ENCODE data around the gene NRBP1. TPM values are rescaled to one million over a fixed set of nuclear protein-coding genes. Genes with fewer than 3 reads are reported as not detected.

Gene NRBP1
- total RNA-seq, 1 experiment from 2014 or later: 140 TPM

DNA sequence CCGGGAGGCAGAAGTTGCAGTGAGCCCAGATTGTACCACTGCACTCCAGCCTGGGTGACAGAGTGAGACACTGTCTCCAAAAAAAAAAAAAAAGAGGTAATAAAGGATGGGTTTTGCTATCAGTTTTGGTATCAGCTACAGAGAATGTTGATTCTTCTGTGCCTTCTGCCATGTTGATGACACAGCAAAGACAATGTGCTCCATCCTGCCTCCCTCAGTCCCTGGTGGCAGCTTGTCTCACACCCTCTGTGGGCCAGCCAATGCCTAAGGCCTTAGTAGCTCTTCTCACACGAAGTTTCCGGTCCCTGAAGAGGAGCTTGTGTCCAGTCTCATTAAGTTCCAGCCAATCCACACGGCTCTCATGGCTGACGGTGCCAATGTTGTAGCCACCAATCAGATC lies 43.5 kb downstream of the NRBP1 start:
- 0 out of 7 replicates have a peak overlapping the region, but pooled peaks of 1 of the 3 experiments have one; percentile 15 for H3K27ac Mint-ChIP-seq

More for the DNA sequence above, 43.5 kb downstream of the NRBP1 start:
- Mint-ChIP-seq H3K9me3 (no peaks in the 10 kb centered on the region), H3K36me3 (ENCODE audit: insufficient read depth in 1 of 3, low read depth in 3 of 3) (peaks cover 7 to 20% (median 10%) of the 10 kb centered on the region in 3 experiments; a peak in 6 of 7 replicates), H3K27me3 (ENCODE audit: low read depth) (no peaks in the 10 kb centered on the region), H3K4me3 (no peak overlapping the region), H3K4me1 (no peaks in the 10 kb centered on the region)
- Histone ChIP-seq H3K79me1 (ENCODE audit: insufficient read depth, low read depth, low read length, poor library complexity, severe bottlenecking) (no peaks in the 10 kb centered on the region), H2BK120ac (ENCODE audit: low read depth, low read length, poor library complexity, severe bottlenecking) (no peak overlapping the region), H3T11ph (ENCODE audit: low read length) (no peak overlapping the region), H4K91ac (ENCODE audit: insufficient read length, low read depth, low read length) (no peak overlapping the region), H4K5ac (ENCODE audit: insufficient read length, low read depth, low read length) (no peak overlapping the region), H3K4ac (ENCODE audit: low read depth, low read length) (no peak overlapping the region), H3K56ac (ENCODE audit: insufficient read length, low read depth, low read length) (no peak overlapping the region), H2BK12ac (ENCODE audit: insufficient read length, low read depth, low read length) (no peak overlapping the region), H3K9ac (ENCODE audit: extremely low read depth, insufficient read length, low read length) (no peak overlapping the region), H2BK20ac (ENCODE audit: low read depth, low read length, poor library complexity, severe bottlenecking) (no peak overlapping the region), H3K79me2 (ENCODE audit: insufficient read depth, low read length) (no peaks in the 10 kb centered on the region), H3K27me3 (ENCODE audit: insufficient read depth, low read length) (no peaks in the 10 kb centered on the region), H4K20me1 (ENCODE audit: control insufficient read depth, insufficient read depth, insufficient read length) (no peaks in the 10 kb centered on the region), H2BK5ac (ENCODE audit: insufficient read length, low read length) (no peak overlapping the region), H4K8ac (replicated peaks; ENCODE audit: insufficient read length, low read depth, low read length) (no peak overlapping the region), H3K4me2 (ENCODE audit: insufficient read depth, insufficient read length, low read length) (no peak overlapping the region), H3K23ac (ENCODE audit: insufficient read length, low read depth, low read length) (no peak overlapping the region), H3K27ac (ENCODE audit: insufficient read length, low read depth, low read length) (no peak overlapping the region), H3K14ac (ENCODE audit: insufficient read depth, low read length) (no peak overlapping the region), H2AK5ac (ENCODE audit: insufficient read length, low read length) (no peak overlapping the region), H2BK15ac (ENCODE audit: low read depth, low read length) (no peak overlapping the region), H3K4me1 (ENCODE audit: insufficient read depth, low read length) (no peaks in the 10 kb centered on the region), H3K23me2 (ENCODE audit: insufficient read length, low read depth, low read length, poor library complexity, severe bottlenecking) (no peaks in the 10 kb centered on the region), H3K18ac (ENCODE audit: insufficient read length, low read depth, low read length) (no peak overlapping the region), H3K9me3 (ENCODE audit: control insufficient read depth, low read depth, low read length) (no peaks in the 10 kb centered on the region), H2AFZ (ENCODE audit: low read length) (no peak overlapping the region)
- WGBS (ENCODE audit: extremely low coverage, insufficient read length, low lambda C conversion rate): no CpG with 5 or more reads among the region's 5 CpGs
- DNase-seq: no peak
- TF ChIP-seq, protein P1, sequence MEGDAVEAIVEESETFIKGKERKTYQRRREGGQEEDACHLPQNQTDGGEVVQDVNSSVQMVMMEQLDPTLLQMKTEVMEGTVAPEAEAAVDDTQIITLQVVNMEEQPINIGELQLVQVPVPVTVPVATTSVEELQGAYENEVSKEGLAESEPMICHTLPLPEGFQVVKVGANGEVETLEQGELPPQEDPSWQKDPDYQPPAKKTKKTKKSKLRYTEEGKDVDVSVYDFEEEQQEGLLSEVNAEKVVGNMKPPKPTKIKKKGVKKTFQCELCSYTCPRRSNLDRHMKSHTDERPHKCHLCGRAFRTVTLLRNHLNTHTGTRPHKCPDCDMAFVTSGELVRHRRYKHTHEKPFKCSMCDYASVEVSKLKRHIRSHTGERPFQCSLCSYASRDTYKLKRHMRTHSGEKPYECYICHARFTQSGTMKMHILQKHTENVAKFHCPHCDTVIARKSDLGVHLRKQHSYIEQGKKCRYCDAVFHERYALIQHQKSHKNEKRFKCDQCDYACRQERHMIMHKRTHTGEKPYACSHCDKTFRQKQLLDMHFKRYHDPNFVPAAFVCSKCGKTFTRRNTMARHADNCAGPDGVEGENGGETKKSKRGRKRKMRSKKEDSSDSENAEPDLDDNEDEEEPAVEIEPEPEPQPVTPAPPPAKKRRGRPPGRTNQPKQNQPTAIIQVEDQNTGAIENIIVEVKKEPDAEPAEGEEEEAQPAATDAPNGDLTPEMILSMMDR (conservative IDR thresholded peaks at IDR 0.05): no peak

Measured in H9 (cell line).